Transverse colon (tissue), 3 donors: ENCODE results near the gene RTP3.

Source experiments
- CTCF ChIP-seq, 5 experiments: fragments of 200-600 bp in 3 of 5; fragments of 450-650 bp in 2 of 5; sonication (generic) in 3 of 5; IDR thresholded peaks; 1 replicate in 2 of 5; 2 replicates in 3 of 5; pipeline ENCODE4 v1.5.1; 2016 to 2017; ENCODE audit warnings: antibody characterized with exemption in 5 of 5, inconsistent platforms in 3 of 5, mild to moderate bottlenecking in 2 of 5, moderate library complexity in 1 of 5
- POLR2A ChIP-seq: fragments of 450-650 bp; IDR thresholded peaks from one replicate; pipeline ENCODE4 v1.6.1; 2016; ENCODE audit warnings: antibody characterized with exemption, mild to moderate bottlenecking, moderate library complexity

- TF ChIP-seq POLR2A: no peak
- no peak for TF ChIP-seq CTCF (IDR thresholded peaks at IDR 0.05)
These were observed 27.1 kb downstream of the RTP3 start for GRCh38 chr3:46524832-46525231.
